HL-60/S4 treated with phorbol 12-myristate 13-acetate at 8.2 ng/mL for 4 days and 3 days (cell line): Measurements from ENCODE around the gene PLCD3.

Source experiments
- in situ Hi-C: fragments of 300-500 bp; cut with MboI; formaldehyde crosslinking; loops from 2 replicates; pipeline ENCODE4 v1.15.0; 2022; ENCODE audit warnings: low sequenced_read_pairs

Gene PLCD3

GRCh38 chr17:45086865-45087503, 45.3 kb downstream of the PLCD3 start:
- in situ Hi-C loops, result no loop called here

DNA sequence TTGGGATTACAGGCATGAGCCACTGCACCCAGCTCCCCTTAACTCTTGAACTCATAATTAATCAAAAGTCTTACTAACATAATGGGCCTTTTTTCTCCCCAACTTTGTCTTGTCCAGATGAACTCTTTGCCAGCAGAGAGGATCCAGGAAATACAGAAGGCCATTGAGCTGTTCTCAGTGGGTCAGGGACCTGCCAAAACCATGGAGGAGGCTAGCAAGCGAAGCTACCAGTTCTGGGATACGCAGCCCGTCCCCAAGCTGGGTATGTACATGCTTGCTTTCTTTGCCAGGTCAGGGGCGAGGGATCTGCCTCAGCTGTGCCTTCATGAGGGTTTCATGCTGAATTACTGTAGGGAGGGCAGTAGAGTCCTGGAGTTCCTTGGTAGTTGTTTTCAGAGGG, 45.9 kb downstream of the PLCD3 start:
- in situ Hi-C loops, result no loop called here

- in situ Hi-C loops, result no loop called here
Measured at GRCh38 chr17:45081047-45081703, 51.1 kb downstream of the PLCD3 start.

- in situ Hi-C loops, result no loop called here
Measured at GRCh38 chr17:45077643-45078042, 54.7 kb downstream of the PLCD3 start.

DNA sequence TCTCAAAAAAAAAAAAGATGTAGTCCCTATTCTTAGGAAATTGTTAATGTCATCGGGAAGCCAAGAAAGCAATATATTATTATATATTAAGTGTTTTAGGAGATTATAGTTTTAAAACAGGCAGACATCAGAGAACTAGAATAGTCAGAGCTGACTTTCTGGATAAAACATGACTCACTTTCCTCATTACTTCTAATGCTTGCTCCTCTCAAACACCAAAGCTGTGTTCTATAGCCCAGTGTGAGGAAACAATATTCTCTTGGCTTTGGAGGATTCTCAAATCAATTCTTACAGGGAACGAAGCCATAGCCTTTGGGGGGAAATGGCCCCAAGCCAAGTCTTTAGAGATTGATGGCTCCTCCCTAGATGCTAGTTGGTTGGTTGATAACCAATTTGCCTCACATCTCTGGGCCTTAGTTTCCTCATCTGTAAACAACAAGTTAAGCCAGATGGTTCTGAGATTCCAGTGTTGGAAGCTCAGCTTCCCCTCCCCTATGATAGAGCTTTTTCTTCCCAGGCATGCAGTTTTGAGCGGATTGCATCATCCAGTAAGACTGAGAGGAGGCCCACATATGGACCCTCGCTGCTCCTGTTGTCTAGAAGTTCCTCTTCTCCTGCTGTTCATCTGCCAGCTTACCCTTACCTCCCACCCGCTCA, 58.8 kb downstream of the PLCD3 start:
- in situ Hi-C loops, result no loop called here

DNA sequence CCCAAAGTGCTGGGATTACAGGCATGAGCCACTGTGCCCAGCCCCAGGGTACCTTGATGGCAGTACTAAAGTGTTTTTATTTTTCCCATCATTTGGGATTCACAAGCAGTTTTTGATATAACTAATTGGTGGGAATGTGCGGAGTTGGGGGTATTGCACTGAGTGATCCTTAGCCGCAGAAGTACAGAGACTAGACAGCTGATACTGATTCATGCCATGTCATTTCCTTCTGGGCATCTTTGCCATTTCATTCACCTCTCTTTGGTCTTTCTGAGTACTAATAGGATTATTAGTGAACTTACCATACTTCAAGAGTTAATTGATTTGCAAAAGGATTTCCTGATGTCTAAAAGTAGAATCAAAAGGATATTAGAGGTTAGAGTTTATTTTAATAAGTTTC, 61.5 kb downstream of the PLCD3 start:
- in situ Hi-C loops, result no loop called here

- in situ Hi-C loops, result no loop called here
Measured at GRCh38 chr17:45070001-45070400, 62.3 kb downstream of the PLCD3 start.

DNA sequence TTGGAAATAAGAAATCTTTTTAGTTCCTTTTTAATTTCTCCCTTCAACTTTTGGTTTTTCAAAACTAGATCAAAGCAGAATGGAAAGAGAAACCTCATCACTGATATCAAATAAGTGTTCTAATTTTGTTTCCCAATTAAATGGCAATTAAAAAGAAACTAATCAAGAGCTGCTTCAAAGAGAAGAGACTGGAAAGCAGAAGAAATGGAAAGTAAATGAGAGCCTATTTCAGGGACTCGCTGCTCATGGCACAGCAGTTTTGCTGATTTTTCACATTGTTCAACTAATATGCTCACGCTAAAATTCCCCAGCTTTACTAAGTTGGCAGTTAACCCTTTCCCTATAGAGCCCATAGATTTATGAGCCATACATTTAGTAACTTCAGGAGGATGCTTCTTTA, 64.7 kb downstream of the PLCD3 start:
- in situ Hi-C loops, result no loop called here

GRCh38 chr17:45063198-45063597, 69.1 kb downstream of the PLCD3 start:
- in situ Hi-C loops, result no loop called here

DNA sequence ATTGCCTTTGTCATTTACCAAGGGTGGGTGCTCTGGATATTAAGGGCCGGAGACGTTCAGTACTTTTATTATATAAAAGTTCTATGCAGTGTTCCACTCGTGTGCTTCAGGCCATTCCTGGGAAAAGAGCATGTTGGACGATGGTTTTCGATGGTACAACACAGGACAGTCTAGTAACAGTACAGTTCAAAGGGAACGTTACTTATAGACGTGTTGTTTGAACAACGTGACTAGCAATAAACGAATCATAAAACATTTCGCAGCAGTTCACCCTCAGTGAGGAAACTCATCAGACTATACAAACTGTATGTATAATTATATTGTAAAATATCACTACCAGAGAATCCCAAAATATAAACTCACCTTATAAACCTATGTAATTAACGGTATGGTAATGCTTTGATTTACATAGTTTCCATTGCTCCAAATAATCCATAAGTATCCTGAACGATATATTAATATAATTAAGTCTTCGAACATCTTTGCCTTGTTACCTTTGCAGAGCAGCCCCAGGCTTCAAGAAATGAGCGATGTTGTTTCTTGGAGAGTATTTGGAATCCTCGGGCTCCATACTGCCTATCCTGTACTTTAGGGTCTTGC, 70.6 kb downstream of the PLCD3 start:
- in situ Hi-C loops, result no loop called here

GRCh38 chr17:45060797-45061605, 71.3 kb downstream of the PLCD3 start, which contains the start of gene NMT1:
Gene NMT1 (plus strand): TSS chr17:45061317. CDS start chr17:45061330, 13 bp downstream.
- in situ Hi-C loops, result no loop called here

- in situ Hi-C loops, result no loop called here
Measured at GRCh38 chr17:45060382-45060796, 71.9 kb downstream of the PLCD3 start.
